ENCODE measurements around the gene TTC7B.

TTC7B gene

GRCh38 chr14:90574188-90575131, 241.8 kb downstream of the TTC7B start:
- Histone ChIP-seq H3K27ac (ENCODE audit: insufficient read depth, low read length, poor library complexity, severe bottlenecking) (no peak overlapping the region), H3K36me3 (ENCODE audit: control insufficient read depth, insufficient read depth, low read length) (no peaks in the 10 kb centered on the region), H3K4me1 (ENCODE audit: control insufficient read depth, insufficient read depth, low read length, poor library complexity, severe bottlenecking) (no peaks in the 10 kb centered on the region), H3K27me3 (replicated peaks; ENCODE audit: control insufficient read depth, insufficient read depth, low read length, poor library complexity, severe bottlenecking) (no peaks in the 10 kb centered on the region), H3K9me3 (ENCODE audit: control insufficient read depth, low read length) (no peaks in the 10 kb centered on the region), H3K4me3 (ENCODE audit: insufficient read depth, low read depth, low read length, poor library complexity, severe bottlenecking) (no peak overlapping the region)
- DNase-seq = no peak

- H3K9me3 ChIP-seq (ENCODE audit: control insufficient read depth, low read length) = no peaks in the 10 kb centered on the region
- DNase-seq = no peak
- H3K27me3 ChIP-seq (replicated peaks; ENCODE audit: control insufficient read depth, insufficient read depth, low read length, poor library complexity, severe bottlenecking) = no peaks in the 10 kb centered on the region
- H3K4me1 ChIP-seq (ENCODE audit: control insufficient read depth, insufficient read depth, low read length, poor library complexity, severe bottlenecking) = no peaks in the 10 kb centered on the region
- no peak overlapping the region for H3K27ac ChIP-seq (ENCODE audit: insufficient read depth, low read length, poor library complexity, severe bottlenecking)
- no peak overlapping the region for H3K4me3 ChIP-seq (ENCODE audit: insufficient read depth, low read depth, low read length, poor library complexity, severe bottlenecking)
- H3K36me3 ChIP-seq (ENCODE audit: control insufficient read depth, insufficient read depth, low read length) = no peaks in the 10 kb centered on the region
Observed at GRCh38 chr14:90573385-90574105, 242.7 kb downstream of the TTC7B start.

GRCh38 chr14:90572441-90573150, 243.6 kb downstream of the TTC7B start:
- H3K27me3 ChIP-seq (replicated peaks; ENCODE audit: control insufficient read depth, insufficient read depth, low read length, poor library complexity, severe bottlenecking) = no peaks in the 10 kb centered on the region
- H3K4me1 ChIP-seq (ENCODE audit: control insufficient read depth, insufficient read depth, low read length, poor library complexity, severe bottlenecking) = no peaks in the 10 kb centered on the region
- no peak overlapping the region for H3K27ac ChIP-seq (ENCODE audit: insufficient read depth, low read length, poor library complexity, severe bottlenecking)
- no peak for DNase-seq
- H3K4me3 ChIP-seq (ENCODE audit: insufficient read depth, low read depth, low read length, poor library complexity, severe bottlenecking) = no peak overlapping the region
- no peaks in the 10 kb centered on the region for H3K36me3 ChIP-seq (ENCODE audit: control insufficient read depth, insufficient read depth, low read length)
- no peaks in the 10 kb centered on the region for H3K9me3 ChIP-seq (ENCODE audit: control insufficient read depth, low read length)

- Histone ChIP-seq H3K9me3 (ENCODE audit: control insufficient read depth, low read length) (no peaks in the 10 kb centered on the region), H3K4me3 (ENCODE audit: insufficient read depth, low read depth, low read length, poor library complexity, severe bottlenecking) (no peak overlapping the region), H3K27me3 (replicated peaks; ENCODE audit: control insufficient read depth, insufficient read depth, low read length, poor library complexity, severe bottlenecking) (no peaks in the 10 kb centered on the region), H3K36me3 (ENCODE audit: control insufficient read depth, insufficient read depth, low read length) (no peaks in the 10 kb centered on the region), H3K27ac (ENCODE audit: insufficient read depth, low read length, poor library complexity, severe bottlenecking) (no peak overlapping the region), H3K4me1 (ENCODE audit: control insufficient read depth, insufficient read depth, low read length, poor library complexity, severe bottlenecking) (no peaks in the 10 kb centered on the region)
- no peak for DNase-seq
Observed at GRCh38 chr14:90571149-90571947, 244.9 kb downstream of the TTC7B start.

GRCh38 chr14:90570461-90570860, 245.8 kb downstream of the TTC7B start:
- no peak overlapping the region for H3K4me3 ChIP-seq (ENCODE audit: insufficient read depth, low read depth, low read length, poor library complexity, severe bottlenecking)
- H3K27ac ChIP-seq (ENCODE audit: insufficient read depth, low read length, poor library complexity, severe bottlenecking) = no peak overlapping the region
- H3K9me3 ChIP-seq (ENCODE audit: control insufficient read depth, low read length) = no peaks in the 10 kb centered on the region
- H3K4me1 ChIP-seq (ENCODE audit: control insufficient read depth, insufficient read depth, low read length, poor library complexity, severe bottlenecking) = no peaks in the 10 kb centered on the region
- H3K36me3 ChIP-seq (ENCODE audit: control insufficient read depth, insufficient read depth, low read length) = no peaks in the 10 kb centered on the region
- H3K27me3 ChIP-seq (replicated peaks; ENCODE audit: control insufficient read depth, insufficient read depth, low read length, poor library complexity, severe bottlenecking) = no peaks in the 10 kb centered on the region
- no peak for DNase-seq

GRCh38 chr14:90569606-90570387, 246.4 kb downstream of the TTC7B start:
- H3K4me1 ChIP-seq (ENCODE audit: control insufficient read depth, insufficient read depth, low read length, poor library complexity, severe bottlenecking) = no peaks in the 10 kb centered on the region
- H3K27me3 ChIP-seq (replicated peaks; ENCODE audit: control insufficient read depth, insufficient read depth, low read length, poor library complexity, severe bottlenecking) = no peaks in the 10 kb centered on the region
- DNase-seq = no peak
- no peak overlapping the region for H3K4me3 ChIP-seq (ENCODE audit: insufficient read depth, low read depth, low read length, poor library complexity, severe bottlenecking)
- no peaks in the 10 kb centered on the region for H3K9me3 ChIP-seq (ENCODE audit: control insufficient read depth, low read length)
- no peak overlapping the region for H3K27ac ChIP-seq (ENCODE audit: insufficient read depth, low read length, poor library complexity, severe bottlenecking)
- no peaks in the 10 kb centered on the region for H3K36me3 ChIP-seq (ENCODE audit: control insufficient read depth, insufficient read depth, low read length)

- Histone ChIP-seq H3K27me3 (replicated peaks; ENCODE audit: control insufficient read depth, insufficient read depth, low read length, poor library complexity, severe bottlenecking) (no peaks in the 10 kb centered on the region), H3K27ac (ENCODE audit: insufficient read depth, low read length, poor library complexity, severe bottlenecking) (no peak overlapping the region), H3K36me3 (ENCODE audit: control insufficient read depth, insufficient read depth, low read length) (no peaks in the 10 kb centered on the region), H3K4me1 (ENCODE audit: control insufficient read depth, insufficient read depth, low read length, poor library complexity, severe bottlenecking) (no peaks in the 10 kb centered on the region), H3K9me3 (ENCODE audit: control insufficient read depth, low read length) (no peaks in the 10 kb centered on the region), H3K4me3 (ENCODE audit: insufficient read depth, low read depth, low read length, poor library complexity, severe bottlenecking) (no peak overlapping the region)
- DNase-seq = no peak
Observed at GRCh38 chr14:90569201-90569600, 247.0 kb downstream of the TTC7B start.

- no peaks in the 10 kb centered on the region for H3K9me3 ChIP-seq (ENCODE audit: control insufficient read depth, low read length)
- H3K36me3 ChIP-seq (ENCODE audit: control insufficient read depth, insufficient read depth, low read length) = no peaks in the 10 kb centered on the region
- no peak overlapping the region for H3K27ac ChIP-seq (ENCODE audit: insufficient read depth, low read length, poor library complexity, severe bottlenecking)
- H3K27me3 ChIP-seq (replicated peaks; ENCODE audit: control insufficient read depth, insufficient read depth, low read length, poor library complexity, severe bottlenecking) = no peaks in the 10 kb centered on the region
- DNase-seq = no peak
- H3K4me1 ChIP-seq (ENCODE audit: control insufficient read depth, insufficient read depth, low read length, poor library complexity, severe bottlenecking) = no peaks in the 10 kb centered on the region
- H3K4me3 ChIP-seq (ENCODE audit: insufficient read depth, low read depth, low read length, poor library complexity, severe bottlenecking) = no peak overlapping the region
Observed at GRCh38 chr14:90568405-90568804, 247.8 kb downstream of the TTC7B start.

- no peak overlapping the region for H3K4me3 ChIP-seq (ENCODE audit: insufficient read depth, low read depth, low read length, poor library complexity, severe bottlenecking)
- H3K27ac ChIP-seq (ENCODE audit: insufficient read depth, low read length, poor library complexity, severe bottlenecking) = no peak overlapping the region
- no peaks in the 10 kb centered on the region for H3K36me3 ChIP-seq (ENCODE audit: control insufficient read depth, insufficient read depth, low read length)
- H3K27me3 ChIP-seq (replicated peaks; ENCODE audit: control insufficient read depth, insufficient read depth, low read length, poor library complexity, severe bottlenecking) = no peaks in the 10 kb centered on the region
- no peak for DNase-seq
- H3K9me3 ChIP-seq (ENCODE audit: control insufficient read depth, low read length) = no peaks in the 10 kb centered on the region
- H3K4me1 ChIP-seq (ENCODE audit: control insufficient read depth, insufficient read depth, low read length, poor library complexity, severe bottlenecking) = no peaks in the 10 kb centered on the region
Observed at GRCh38 chr14:90567991-90568390, 248.2 kb downstream of the TTC7B start.
